Natural killer cell treated with Interleukin-12 subunit alpha and Interleukin-12 subunit beta and Interleukin-15 and Interleukin-18, amount 100 ng/mL, for 72 hours (primary cell): ENCODE data around the gene PLEKHA8. TPM values are rescaled to one million over a fixed set of nuclear protein-coding genes. Genes with fewer than 3 reads are reported as not detected.

Experiments used
- ATAC-seq, 2 donors: fragments of 150-1000 bp; cut with Tn5 transposase in 1 of 2; sonication (Bioruptor Pico), chemical (Tn5 transposase) in 1 of 2; 2 replicates each; pipeline ENCODE4 v1.10.0; 2021
- DNase-seq: peaks from one replicate; pipeline ENCODE4 v3.0.0; 2022; ENCODE audit warnings: low spot score
- H3K27ac Mint-ChIP-seq, 2 donors: 1 replicate in 1 of 2; 2 replicates in 1 of 2; pipeline ENCODE4 v1.8.0; 2022; ENCODE audit warnings: mixed read lengths in 2 of 2, mild to moderate bottlenecking in 1 of 2, moderate library complexity in 1 of 2
- H3K27me3 Mint-ChIP-seq, 2 donors: 1 replicate in 1 of 2; 2 replicates in 1 of 2; pipeline ENCODE4 v1.8.0; 2022; ENCODE audit warnings: mixed read lengths in 2 of 2
- H3K36me3 Mint-ChIP-seq: one replicate; pipeline ENCODE4 v1.8.0; 2022; ENCODE audit warnings: mixed read lengths
- H3K4me1 Mint-ChIP-seq, 2 donors: 1 replicate in 1 of 2; 2 replicates in 1 of 2; pipeline ENCODE4 v1.8.0; 2022; ENCODE audit warnings: low read depth in 2 of 2, mixed read lengths in 2 of 2, mild to moderate bottlenecking in 1 of 2
- H3K4me3 Mint-ChIP-seq: one replicate; pipeline ENCODE4 v1.8.0; 2022; ENCODE audit warnings: mixed read lengths
- H3K9me3 Mint-ChIP-seq: 2 replicates; pipeline ENCODE4 v1.8.0; 2022; ENCODE audit warnings: mixed read lengths
- total RNA-seq, 2 donors: library from RNA; stranded (reverse); gene quantifications; one replicate each; pipeline ENCODE4 v1.2.3, GENCODE V29; 2022

The PLEKHA8 gene
- total RNA-seq, 2 donors from 2014 or later: 15.0 to 17.1 TPM

- Mint-ChIP-seq H3K36me3 (no peaks in the 10 kb centered on the region), H3K27me3 (no peaks in the 10 kb centered on the region), H3K4me1 (peaks cover 20 to 25% of the 10 kb centered on the region in 2 donors), H3K9me3 (no peaks in the 10 kb centered on the region), H3K4me3 (no peak overlapping the region), H3K27ac (no peak overlapping the region)
- ATAC-seq: no peak
- no peak for DNase-seq
Observed at GRCh38 chr7:30171766-30172447, 143.7 kb downstream of the PLEKHA8 start.

DNA sequence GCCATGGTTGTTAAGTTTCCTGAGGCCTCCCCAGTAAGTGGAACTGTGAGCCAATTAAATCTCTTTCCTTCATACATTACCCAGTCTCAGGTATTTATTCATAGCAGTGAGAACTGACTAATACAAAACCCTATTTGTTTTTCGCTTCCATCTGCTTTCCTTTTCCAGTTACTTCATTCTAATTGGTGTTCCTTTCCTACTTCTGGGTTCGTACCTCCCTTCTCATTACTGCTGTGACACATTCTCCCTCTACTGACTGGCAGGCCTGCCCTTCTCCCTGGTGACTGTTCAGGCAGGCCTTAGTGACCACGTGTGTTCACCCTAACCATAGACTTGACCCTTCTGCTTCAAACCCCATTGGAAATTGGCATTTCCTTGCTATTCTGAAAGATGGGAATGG is 144.2 kb downstream of the PLEKHA8 start:
- DNase-seq (no peak), ATAC-seq (no peak)
- no peak overlapping the region for H3K27ac Mint-ChIP-seq
- H3K27me3 Mint-ChIP-seq: no peaks in the 10 kb centered on the region
- H3K36me3 Mint-ChIP-seq: no peaks in the 10 kb centered on the region
- H3K9me3 Mint-ChIP-seq: no peaks in the 10 kb centered on the region
- peaks cover 24 to 28% of the 10 kb centered on the region in 2 donors for H3K4me1 Mint-ChIP-seq
- no peak overlapping the region for H3K4me3 Mint-ChIP-seq

- Mint-ChIP-seq H3K36me3 (no peaks in the 10 kb centered on the region), H3K9me3 (no peaks in the 10 kb centered on the region), H3K27ac (no peak overlapping the region), H3K4me3 (no peak overlapping the region), H3K4me1 (peaks cover 24 to 28% of the 10 kb centered on the region in 2 donors), H3K27me3 (no peaks in the 10 kb centered on the region)
- ATAC-seq: no peak
- no peak for DNase-seq
Observed at GRCh38 chr7:30173058-30173897, 145.1 kb downstream of the PLEKHA8 start.

DNA sequence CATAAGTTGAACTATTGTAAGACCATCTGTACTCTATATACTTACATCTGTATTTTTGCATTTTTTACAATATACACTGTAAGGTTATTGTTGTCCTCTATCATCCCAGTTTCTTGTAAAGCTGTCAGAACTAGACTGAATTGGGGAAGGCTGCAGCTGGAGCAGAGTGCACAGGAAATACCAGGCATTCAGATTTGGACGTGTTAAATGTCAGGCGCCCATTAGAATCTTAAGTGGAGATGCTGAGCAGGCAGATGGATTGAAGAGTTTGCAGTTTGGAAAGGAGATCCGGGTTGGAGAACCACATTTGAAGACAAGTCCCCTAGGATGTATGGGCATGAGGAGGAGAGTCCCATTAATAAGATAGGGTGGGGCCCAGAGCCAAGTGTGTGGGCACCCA is 147.0 kb downstream of the PLEKHA8 start:
- no peaks in the 10 kb centered on the region for H3K9me3 Mint-ChIP-seq
- no peak overlapping the region for H3K27ac Mint-ChIP-seq
- no peak overlapping the region for H3K4me3 Mint-ChIP-seq
- H3K4me1 Mint-ChIP-seq: peaks cover 35 to 38% of the 10 kb centered on the region in 2 donors
- ATAC-seq: no peak
- no peaks in the 10 kb centered on the region for H3K36me3 Mint-ChIP-seq
- DNase-seq: no peak
- no peaks in the 10 kb centered on the region for H3K27me3 Mint-ChIP-seq

- ATAC-seq (no peak), DNase-seq (no peak)
- H3K9me3 Mint-ChIP-seq: no peaks in the 10 kb centered on the region
- no peak overlapping the region for H3K4me3 Mint-ChIP-seq
- no peaks in the 10 kb centered on the region for H3K36me3 Mint-ChIP-seq
- H3K27me3 Mint-ChIP-seq: no peaks in the 10 kb centered on the region
- H3K27ac Mint-ChIP-seq: peak overlapping the region in 1 of 2 donors; percentile 7
- peaks cover 37 to 38% of the 10 kb centered on the region in 2 donors for H3K4me1 Mint-ChIP-seq
Observed at GRCh38 chr7:30175636-30176147, 147.5 kb downstream of the PLEKHA8 start.

GRCh38 chr7:30176463-30177109 is 148.4 kb downstream of the PLEKHA8 start:
- ATAC-seq (peak in 1 of 2 donors; percentile 68), DNase-seq (no peak)
- Mint-ChIP-seq H3K27me3 (no peaks in the 10 kb centered on the region), H3K4me3 (no peak overlapping the region), H3K36me3 (no peaks in the 10 kb centered on the region), H3K4me1 (peaks cover 38 to 41% of the 10 kb centered on the region in 2 donors), H3K9me3 (no peaks in the 10 kb centered on the region), H3K27ac (peak overlapping the region in 1 of 2 donors; percentile 7)

DNA sequence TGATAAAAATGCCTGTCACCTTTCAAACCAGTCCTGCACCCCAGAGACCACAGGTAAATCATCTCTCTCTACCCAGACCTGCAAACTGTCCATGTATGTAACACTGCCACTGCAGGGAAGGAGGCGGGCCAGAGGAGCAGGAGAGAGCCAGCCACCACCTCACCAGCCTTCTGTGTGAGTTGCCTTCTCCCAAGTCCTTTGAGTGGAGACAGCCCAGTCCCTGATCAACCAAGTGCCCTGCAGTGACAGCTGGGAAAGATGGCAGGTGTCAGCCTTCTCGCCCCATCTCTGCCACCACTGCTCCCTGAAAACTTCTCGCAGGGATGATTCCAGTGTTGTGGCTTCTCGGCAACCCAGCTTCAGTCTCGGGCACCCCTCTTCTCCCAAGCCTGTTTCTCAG is 149.0 kb downstream of the PLEKHA8 start:
- Mint-ChIP-seq H3K4me3 (no peak overlapping the region), H3K36me3 (no peaks in the 10 kb centered on the region), H3K9me3 (no peaks in the 10 kb centered on the region), H3K27ac (peak overlapping the region in 1 of 2 donors; percentile 7), H3K27me3 (no peaks in the 10 kb centered on the region), H3K4me1 (peaks cover 38 to 41% of the 10 kb centered on the region in 2 donors)
- DNase-seq (no peak), ATAC-seq (no peak)

GRCh38 chr7:30177965-30178364 is 149.8 kb downstream of the PLEKHA8 start:
- Mint-ChIP-seq H3K36me3 (no peaks in the 10 kb centered on the region), H3K27me3 (no peaks in the 10 kb centered on the region), H3K27ac (no peak overlapping the region), H3K9me3 (no peaks in the 10 kb centered on the region), H3K4me3 (no peak overlapping the region), H3K4me1 (peaks cover 33 to 41% of the 10 kb centered on the region in 2 donors)
- DNase-seq (no peak), ATAC-seq (no peak)

DNA sequence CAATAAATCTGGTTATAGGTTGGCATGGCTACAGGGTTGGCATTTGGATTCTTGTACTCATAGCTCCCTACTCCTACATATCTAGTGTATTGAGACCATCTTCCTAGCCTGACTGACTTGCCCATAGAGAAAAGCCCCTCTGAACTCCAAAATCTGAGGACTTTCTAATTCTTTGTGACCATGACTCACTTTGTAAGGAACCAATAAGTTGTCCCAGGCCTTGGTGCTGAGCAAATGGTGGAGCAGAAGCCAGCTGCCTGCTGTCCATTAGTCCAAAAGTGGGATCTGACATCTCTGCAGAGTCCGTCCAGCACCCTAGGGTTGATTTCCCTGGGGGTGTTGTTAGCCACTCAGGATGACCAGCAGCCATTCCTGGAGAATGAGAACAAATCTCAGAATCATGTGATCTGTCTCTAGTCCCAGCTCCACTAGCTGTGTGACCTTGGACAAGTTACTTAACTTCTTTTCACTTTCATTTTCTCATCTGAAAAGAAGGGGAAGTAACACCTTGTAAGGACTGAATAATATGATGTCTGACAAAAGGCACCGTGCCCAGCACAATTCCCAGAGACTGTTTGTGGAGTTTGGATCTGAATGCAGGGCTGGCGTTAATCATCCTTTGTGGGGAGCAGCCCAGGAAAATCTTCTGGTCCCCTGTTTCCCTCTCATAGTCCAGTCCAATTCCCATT is 150.7 kb downstream of the PLEKHA8 start:
- ATAC-seq: peak; percentile 75 to 78
- H3K9me3 Mint-ChIP-seq: no peaks in the 10 kb centered on the region
- H3K36me3 Mint-ChIP-seq: no peaks in the 10 kb centered on the region
- peak overlapping the region; percentile 65 for H3K4me3 Mint-ChIP-seq
- no peaks in the 10 kb centered on the region for H3K27me3 Mint-ChIP-seq
- peaks cover 30 to 41% of the 10 kb centered on the region in 2 donors for H3K4me1 Mint-ChIP-seq
- DNase-seq: no peak
- peak overlapping the region; percentile 49 to 76 for H3K27ac Mint-ChIP-seq

Other genes with a start within 250 kb of the PLEKHA8 start
- gene WIPF3, start 221.9 kb upstream of the PLEKHA8 start, total RNA-seq: not detected
- gene SCRN1, start 38.6 kb upstream of the PLEKHA8 start, total RNA-seq: 10 to 100 TPM in 1 of 2 donors, 1 to 10 TPM in 1; 9.0 to 19.5 TPM
- 10 to 100 TPM; 12.6 to 20.6 TPM for gene FKBP14, start 1.7 kb upstream of the PLEKHA8 start, total RNA-seq
- 10 to 100 TPM in 1 of 2 donors, 1 to 10 TPM in 1; 3.6 to 10.2 TPM for gene MTURN, start 106.6 kb downstream of the PLEKHA8 start, total RNA-seq